GM12878 (cell line): ENCODE data around the gene CTNNA3. TPM values are rescaled to one million over a fixed set of nuclear protein-coding genes. Genes with fewer than 3 reads are reported as not detected.

Source experiments
- ATAC-seq: fragments of 200-7000 bp; cut with Tn5 transposase; 3 replicates; pipeline ENCODE4 v1.9.1; 2020; ENCODE audit warnings: mild to moderate bottlenecking, moderate library complexity
- BruUV-seq: library from RNA; stranded (reverse); fragments of 400-500 nt; replicated peaks from 2 replicates; lab custom pipeline; 2021; lab: Mats Ljungman, UMichigan
- CTCF ChIA-PET: fragments of 300-600 bp; sonication (Branson Sonifier 250); formaldehyde crosslinking; extraction: SDS; loops from one replicate; lab custom pipeline; 2021; ENCODE audit warnings: inconsistent platforms; lab: Yijun Ruan, JAX
- POLR2A ChIA-PET: fragments of 350-600 bp; formaldehyde crosslinking; extraction: SDS; loops from one replicate; lab custom pipeline; 2021; ENCODE audit warnings: inconsistent platforms; lab: Charles Lee
- RAD21 ChIA-PET: fragments of 300-600 bp; sonication (Branson Sonifier 250); formaldehyde crosslinking; loops from one replicate; lab custom pipeline; 2023; ENCODE audit warnings: antibody characterized with exemption; ENCODE audit not compliant: unreplicated experiment; lab: Charles Lee
- SMC1A ChIA-PET: fragments of 300-600 bp; sonication (Branson Sonifier 250); formaldehyde crosslinking; loops from one replicate; lab custom pipeline; 2023; ENCODE audit not compliant: unreplicated experiment, uncharacterized antibody; lab: Charles Lee
- DNase-seq: peaks from one replicate; pipeline ENCODE4 v3.0.0-alpha.2; 2011; ENCODE audit warnings: low read depth, low spot score
- FAIRE-seq: peaks from 3 replicates; lab custom pipeline; 2011; peaks lifted over from hg19 to GRCh38; lab: Jason Lieb, UNC
- H2AFZ ChIP-seq: 2 replicates; pipeline ENCODE4 v1.6.0; 2011; ENCODE audit warnings: low read depth, low read length, control low read depth; ENCODE audit not compliant: control insufficient read depth
- H3K27ac ChIP-seq: 2 replicates; pipeline ENCODE4 v1.5.1; 2011; ENCODE audit warnings: control low read depth; ENCODE audit not compliant: control insufficient read depth, insufficient read depth
- H3K27me3 ChIP-seq, 2 experiments: replicated peaks in 1 of 2; 2 replicates each; pipeline versions ENCODE4 v1.6.0 to v1.6.1; 2011; ENCODE audit warnings: low read length in 1 of 2; ENCODE audit not compliant: control insufficient read depth in 2 of 2, insufficient read depth in 2 of 2
- H3K36me3 ChIP-seq, 2 experiments: 2 replicates each; pipeline ENCODE4 v1.5.1; 2011; ENCODE audit warnings: low read length in 1 of 2; ENCODE audit not compliant: control insufficient read depth in 2 of 2, insufficient read depth in 2 of 2
- H3K4me1 ChIP-seq: 2 replicates; pipeline ENCODE4 v1.6.1; 2011; ENCODE audit warnings: mild to moderate bottlenecking, low read length, moderate library complexity, mixed read lengths; ENCODE audit not compliant: control insufficient read depth, insufficient read depth
- H3K4me2 ChIP-seq: 2 replicates; pipeline ENCODE4 v1.6.0; 2011; ENCODE audit warnings: control low read depth; ENCODE audit not compliant: control insufficient read depth, insufficient read depth
- H3K4me3 ChIP-seq: fragments of 200-600 bp; sonication (generic); 2 replicates; pipeline ENCODE4 v1.5.1; 2016
- H3K79me2 ChIP-seq: 2 replicates; pipeline ENCODE4 v1.6.0; 2011; ENCODE audit warnings: low read length; ENCODE audit not compliant: control insufficient read depth, insufficient read depth
- H3K9ac ChIP-seq: 2 replicates; pipeline ENCODE4 v1.8.0; 2011; ENCODE audit warnings: low read length, control low read depth, mixed read lengths; ENCODE audit not compliant: control insufficient read depth, insufficient read depth
- H3K9me3 ChIP-seq: replicated peaks from 3 replicates; pipeline ENCODE4 v1.5.1; 2011; ENCODE audit warnings: mild to moderate bottlenecking, low read length; ENCODE audit not compliant: control insufficient read depth, insufficient read depth
- H4K20me1 ChIP-seq: 2 replicates; pipeline ENCODE4 v1.6.0; 2011; ENCODE audit not compliant: control insufficient read depth, insufficient read depth
- BACH1 ChIP-seq: fragments of 450-650 bp; IDR thresholded peaks from 2 replicates; pipeline ENCODE4 v1.6.1; 2017; ENCODE audit warnings: mild to moderate bottlenecking, borderline replicate concordance
- BMI1 ChIP-seq: fragments of 450-650 bp; IDR thresholded peaks from 2 replicates; pipeline ENCODE4 v1.6.1; 2016; ENCODE audit warnings: mild to moderate bottlenecking, moderate library complexity, borderline replicate concordance
- CHD2 ChIP-seq: IDR thresholded peaks from 2 replicates; pipeline ENCODE4 v1.6.1; 2011; ENCODE audit warnings: low read depth, low read length, improper control_type of control experiment, borderline replicate concordance
- KDM1A ChIP-seq: fragments of 200-600 bp; sonication (generic); IDR thresholded peaks from 2 replicates; pipeline ENCODE4 v1.6.1; 2016; ENCODE audit warnings: borderline replicate concordance
- MEF2B ChIP-seq: fragments of 450-650 bp; IDR thresholded peaks from 2 replicates; pipeline ENCODE4 v1.6.1; 2018; ENCODE audit warnings: mild to moderate bottlenecking, moderate library complexity; ENCODE audit not compliant: partially characterized antibody, poor library complexity, severe bottlenecking
- MTA3 ChIP-seq: IDR thresholded peaks from 2 replicates; pipeline ENCODE4 v1.6.1; 2012; ENCODE audit warnings: low read length, inconsistent platforms, borderline replicate concordance
- MXI1 ChIP-seq: fragments of 150-350 bp; IDR thresholded peaks from 2 replicates; pipeline ENCODE4 v1.6.1; 2011; ENCODE audit warnings: low read depth, mild to moderate bottlenecking, inconsistent platforms, low read length, improper control_type of control experiment
- PAX5 ChIP-seq: IDR thresholded peaks from 2 replicates; pipeline ENCODE4 v1.6.1; 2011; ENCODE audit warnings: low read depth, low read length, borderline replicate concordance
- PKNOX1 ChIP-seq: fragments of 450-650 bp; IDR thresholded peaks from 2 replicates; pipeline ENCODE4 v1.6.1; 2016; ENCODE audit warnings: mild to moderate bottlenecking
- RAD51 ChIP-seq: fragments of 450-650 bp; IDR thresholded peaks from 2 replicates; pipeline ENCODE4 v1.6.1; 2016; ENCODE audit warnings: moderate library complexity, mild to moderate bottlenecking, inconsistent platforms
- RBBP5 ChIP-seq: fragments of 200-600 bp; sonication (generic); conservative IDR thresholded peaks from 2 replicates; pipeline ENCODE4 v1.6.1; 2016
- RELA ChIP-seq: fragments of 450-650 bp; IDR thresholded peaks from 2 replicates; pipeline ENCODE4 v1.8.0; 2014; ENCODE audit warnings: borderline replicate concordance; ENCODE audit not compliant: partially characterized antibody
- RFX5 ChIP-seq: IDR thresholded peaks from 2 replicates; pipeline ENCODE4 v1.6.1; 2011; ENCODE audit warnings: low read depth, low read length, improper control_type of control experiment
- SIX5 ChIP-seq: IDR thresholded peaks from 2 replicates; pipeline ENCODE4 v1.6.1; 2011; ENCODE audit warnings: mild to moderate bottlenecking, low read depth, low read length, moderate library complexity; ENCODE audit not compliant: severe bottlenecking
- SP1 ChIP-seq: IDR thresholded peaks from one replicate; pipeline ENCODE4 v1.6.1; 2011; ENCODE audit warnings: low read depth, low read length
- STAT3 ChIP-seq: IDR thresholded peaks from 2 replicates; pipeline ENCODE4 v1.6.1; 2011; ENCODE audit warnings: low read depth, low read length, improper control_type of control experiment
- TCF3 ChIP-seq: IDR thresholded peaks from 2 replicates; pipeline ENCODE4 v1.6.1; 2012; ENCODE audit warnings: low read depth, mild to moderate bottlenecking, low read length, borderline replicate concordance; ENCODE audit not compliant: insufficient read depth
- YY1 ChIP-seq: IDR thresholded peaks from 2 replicates; pipeline ENCODE4 v1.6.1; 2011; ENCODE audit warnings: low read depth, mild to moderate bottlenecking, low read length
- ZNF207 ChIP-seq: fragments of 450-650 bp; IDR thresholded peaks from 2 replicates; pipeline ENCODE4 v1.6.1; 2014; ENCODE audit warnings: antibody characterized with exemption, mild to moderate bottlenecking, borderline replicate concordance
- WGBS: methylation state at CpG from one replicate; pipeline ENCODE4 v1.1.6; 2016; ENCODE audit warnings: low lambda C conversion rate; ENCODE audit not compliant: insufficient replicate concordance, insufficient coverage; ENCODE audit errors: missing lambda C conversion rate; 5-methylcytosine and 5-hydroxymethylcytosine counted together
- in situ Hi-C: fragments of 300-500 bp; cut with MboI; formaldehyde crosslinking; loops from 9 replicates; pipeline ENCODE4 v1.14.3; 2018; ENCODE audit warnings: mixed read lengths
- intact Hi-C: fragments of 100-400 bp; cut with micrococcal nuclease; formaldehyde crosslinking; loops from one replicate; pipeline ENCODE4 v1.14.2; 2022; ENCODE audit not compliant: unreplicated experiment
- polyA plus RNA-seq, 11 experiments: library from polyadenylated mRNA; depleted of rRNA in 4 of 11; unstranded in 6 of 11; stranded (reverse) in 5 of 11; fragments of >200 nt; fragmentation: Nextera tagmentation in 4 of 11; fragmentation: Illumina TruSeq in 1 of 11; extraction: Ambion mirVana in 4 of 11; extraction: Trizol in 1 of 11; gene quantifications; 1 replicate in 1 of 11; 2 replicates in 10 of 11; pipeline versions ENCODE4 v1.2.1 to v1.2.3, GENCODE V29; 2011 to 2016; ENCODE audit warnings: inconsistent platforms in 2 of 11, missing spikeins in 2 of 11, low read depth in 1 of 11
- total RNA-seq, 4 experiments: library from RNA; depleted of rRNA in 3 of 4; stranded (reverse); fragments of >200 nt in 3 of 4; fragmentation: Illumina TruSeq in 1 of 4; extraction: Trizol in 1 of 4; gene quantifications; 2 replicates each; pipeline versions ENCODE4 v1.2.1 to v1.2.3, GENCODE V29; 2013 to 2021
- TF ChIP-seq, protein P1 (sequence below): fragments of 150-350 bp; IDR thresholded peaks from 2 replicates; pipeline ENCODE4 v1.6.1; 2014; ENCODE audit warnings: mild to moderate bottlenecking, low read depth, low read length
- TF ChIP-seq, protein P2 (sequence below): IDR thresholded peaks from 2 replicates; pipeline ENCODE4 v1.6.1; 2012; ENCODE audit warnings: low read depth, low read length, improper control_type of control experiment

The CTNNA3 gene
- total and polyA plus RNA-seq, 10 of the 15 experiments (the other 5 are each of a cell fraction or from before 2014, with no cell fraction given), result under 0.01 to 4.5 (median 0.22) TPM; not detected in 2

GRCh38 chr10:66098595-66099480 lies 1597.2 kb downstream of the CTNNA3 start (continued):
- TF ChIP-seq BMI1, result no peak
- no peak for TF ChIP-seq PKNOX1
- TF ChIP-seq ZNF207, result no peak
- no peak for TF ChIP-seq PAX5
- no peak for TF ChIP-seq BACH1
- no peak for TF ChIP-seq RBBP5
- no peak for TF ChIP-seq CHD2
- TF ChIP-seq, all 136 proteins: peak for 0

GRCh38 chr10:66095610-66096009 lies 1600.4 kb downstream of the CTNNA3 start:
- no peak for ATAC-seq
- no peak overlapping the region for H3K4me2 ChIP-seq
- no TSS peak for BruUV-seq
- intact Hi-C loops (no loop called here), in situ Hi-C loops (no loop called here)
- RAD21 ChIA-PET, result no interaction called here
- no peak overlapping the region for H2AFZ ChIP-seq
- no peak overlapping the region for H3K9ac ChIP-seq
- no peaks in the 10 kb centered on the region for H4K20me1 ChIP-seq
- H3K27ac ChIP-seq, result no peak overlapping the region
- no peak for DNase-seq
- POLR2A ChIA-PET, result no interaction called here
- H3K79me2 ChIP-seq, result no peaks in the 10 kb centered on the region
- 41% methylated on average over 2 of the region's 2 CpGs for WGBS
- CTCF ChIA-PET, result no interaction called here
- FAIRE-seq, result no peak
- H3K4me1 ChIP-seq, result no peaks in the 10 kb centered on the region
- no peaks in the 10 kb centered on the region for H3K9me3 ChIP-seq
- no peak overlapping the region for H3K4me3 ChIP-seq
- H3K36me3 ChIP-seq, result no peaks in the 10 kb centered on the region
- SMC1A ChIA-PET, result no interaction called here
- no peaks in the 10 kb centered on the region for H3K27me3 ChIP-seq
- TF ChIP-seq MTA3, result no peak
- TF ChIP-seq RAD51, result no peak
- no peak for TF ChIP-seq RFX5
- no peak for TF ChIP-seq RELA
- TF ChIP-seq MXI1, result no peak
- no peak for TF ChIP-seq SP1
- TF ChIP-seq KDM1A, result no peak
- TF ChIP-seq SIX5, result no peak
- TF ChIP-seq MEF2B, result no peak
- no peak for TF ChIP-seq YY1
- TF ChIP-seq BACH1, result no peak
- TF ChIP-seq, protein P1, sequence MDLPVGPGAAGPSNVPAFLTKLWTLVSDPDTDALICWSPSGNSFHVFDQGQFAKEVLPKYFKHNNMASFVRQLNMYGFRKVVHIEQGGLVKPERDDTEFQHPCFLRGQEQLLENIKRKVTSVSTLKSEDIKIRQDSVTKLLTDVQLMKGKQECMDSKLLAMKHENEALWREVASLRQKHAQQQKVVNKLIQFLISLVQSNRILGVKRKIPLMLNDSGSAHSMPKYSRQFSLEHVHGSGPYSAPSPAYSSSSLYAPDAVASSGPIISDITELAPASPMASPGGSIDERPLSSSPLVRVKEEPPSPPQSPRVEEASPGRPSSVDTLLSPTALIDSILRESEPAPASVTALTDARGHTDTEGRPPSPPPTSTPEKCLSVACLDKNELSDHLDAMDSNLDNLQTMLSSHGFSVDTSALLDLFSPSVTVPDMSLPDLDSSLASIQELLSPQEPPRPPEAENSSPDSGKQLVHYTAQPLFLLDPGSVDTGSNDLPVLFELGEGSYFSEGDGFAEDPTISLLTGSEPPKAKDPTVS, result no peak
- no peak for TF ChIP-seq STAT3
- TF ChIP-seq, protein P2, sequence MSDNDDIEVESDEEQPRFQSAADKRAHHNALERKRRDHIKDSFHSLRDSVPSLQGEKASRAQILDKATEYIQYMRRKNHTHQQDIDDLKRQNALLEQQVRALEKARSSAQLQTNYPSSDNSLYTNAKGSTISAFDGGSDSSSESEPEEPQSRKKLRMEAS, result no peak
- TF ChIP-seq TCF3, result no peak
